Measurements from ENCODE around the gene HPN.

Gene HPN

DNA sequence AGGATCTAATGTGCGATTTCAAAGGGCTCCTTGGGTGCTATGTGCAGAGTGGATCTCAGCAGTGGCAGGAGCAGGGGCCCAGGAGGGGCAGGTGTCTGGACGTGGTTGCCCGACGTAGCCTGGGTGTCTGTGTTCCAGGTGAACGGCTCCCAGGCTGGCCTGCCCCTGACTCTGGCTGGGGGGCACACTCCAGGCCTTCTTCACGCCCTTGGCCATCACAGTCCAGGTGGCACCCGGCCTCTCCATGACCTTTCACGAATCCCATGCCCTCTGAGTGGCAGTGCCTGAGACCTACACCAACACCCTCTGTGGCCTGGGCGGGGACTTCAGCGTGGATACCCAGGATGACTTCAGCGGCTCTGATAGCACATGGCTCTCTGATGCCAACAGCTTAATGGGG, 62.8 kb downstream of the HPN start:
- no peaks in the 10 kb centered on the region for H4K20me1 ChIP-seq (ENCODE audit: insufficient read depth, low read length)
- H3K4me3 ChIP-seq (ENCODE audit: low read depth, low read length, poor library complexity, severe bottlenecking), result no peak overlapping the region
- no peaks in the 10 kb centered on the region for H3K36me3 ChIP-seq (ENCODE audit: insufficient read depth, low read length)
- no peak overlapping the region for H3K4me2 ChIP-seq (ENCODE audit: low read length)
- H3K9ac ChIP-seq (ENCODE audit: low read length), result no peak overlapping the region
- no peaks in the 10 kb centered on the region for H3K4me1 ChIP-seq (ENCODE audit: insufficient read depth, low read length, severe bottlenecking)
- H3F3A ChIP-seq (ENCODE audit: insufficient read depth, low read length), result no peaks in the 10 kb centered on the region
- no peak overlapping the region for H2AFZ ChIP-seq (ENCODE audit: low read length)
- TF ChIP-seq, protein P1, sequence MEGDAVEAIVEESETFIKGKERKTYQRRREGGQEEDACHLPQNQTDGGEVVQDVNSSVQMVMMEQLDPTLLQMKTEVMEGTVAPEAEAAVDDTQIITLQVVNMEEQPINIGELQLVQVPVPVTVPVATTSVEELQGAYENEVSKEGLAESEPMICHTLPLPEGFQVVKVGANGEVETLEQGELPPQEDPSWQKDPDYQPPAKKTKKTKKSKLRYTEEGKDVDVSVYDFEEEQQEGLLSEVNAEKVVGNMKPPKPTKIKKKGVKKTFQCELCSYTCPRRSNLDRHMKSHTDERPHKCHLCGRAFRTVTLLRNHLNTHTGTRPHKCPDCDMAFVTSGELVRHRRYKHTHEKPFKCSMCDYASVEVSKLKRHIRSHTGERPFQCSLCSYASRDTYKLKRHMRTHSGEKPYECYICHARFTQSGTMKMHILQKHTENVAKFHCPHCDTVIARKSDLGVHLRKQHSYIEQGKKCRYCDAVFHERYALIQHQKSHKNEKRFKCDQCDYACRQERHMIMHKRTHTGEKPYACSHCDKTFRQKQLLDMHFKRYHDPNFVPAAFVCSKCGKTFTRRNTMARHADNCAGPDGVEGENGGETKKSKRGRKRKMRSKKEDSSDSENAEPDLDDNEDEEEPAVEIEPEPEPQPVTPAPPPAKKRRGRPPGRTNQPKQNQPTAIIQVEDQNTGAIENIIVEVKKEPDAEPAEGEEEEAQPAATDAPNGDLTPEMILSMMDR (IDR thresholded peaks at IDR 0.05; ENCODE audit: low read length), result no peak
- no peak for TF ChIP-seq EZH2 (IDR thresholded peaks at IDR 0.05; ENCODE audit: borderline replicate concordance, low read length)
- no peaks in the 10 kb centered on the region for H3K27me3 ChIP-seq (ENCODE audit: insufficient read depth, low read length)
- H3K79me2 ChIP-seq (ENCODE audit: insufficient read depth, low read length), result no peaks in the 10 kb centered on the region
- H3K9me2 ChIP-seq (ENCODE audit: low read depth, low read length), result no peaks in the 10 kb centered on the region
- no peak overlapping the region for H3K27ac ChIP-seq (ENCODE audit: low read depth, low read length, poor library complexity, severe bottlenecking)
- no peaks in the 10 kb centered on the region for H3K9me3 ChIP-seq (ENCODE audit: low read length)

DNA sequence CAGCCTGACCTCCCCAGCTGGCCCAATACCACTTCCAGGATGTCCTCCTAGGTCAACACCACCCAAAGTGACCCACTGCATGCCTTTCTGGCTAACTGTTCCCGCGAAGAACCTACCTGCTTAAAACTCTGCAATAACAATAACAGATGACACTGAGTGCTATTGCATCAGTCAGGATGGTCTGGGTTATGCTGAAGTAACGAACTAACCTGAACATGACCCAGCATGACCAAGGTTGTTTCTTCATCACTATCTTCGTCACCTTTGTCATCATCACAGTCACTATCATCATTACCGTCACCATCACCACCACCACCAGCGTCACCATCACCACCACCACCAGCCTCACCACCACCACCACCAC, 63.5 kb downstream of the HPN start:
- Histone ChIP-seq H2AFZ (ENCODE audit: low read length) (no peak overlapping the region), H3K4me3 (ENCODE audit: low read depth, low read length, poor library complexity, severe bottlenecking) (no peak overlapping the region), H3K9me3 (ENCODE audit: low read length) (no peaks in the 10 kb centered on the region), H3F3A (ENCODE audit: insufficient read depth, low read length) (no peaks in the 10 kb centered on the region), H4K20me1 (ENCODE audit: insufficient read depth, low read length) (no peaks in the 10 kb centered on the region), H3K27ac (ENCODE audit: low read depth, low read length, poor library complexity, severe bottlenecking) (no peak overlapping the region), H3K27me3 (ENCODE audit: insufficient read depth, low read length) (no peaks in the 10 kb centered on the region), H3K36me3 (ENCODE audit: insufficient read depth, low read length) (no peaks in the 10 kb centered on the region), H3K79me2 (ENCODE audit: insufficient read depth, low read length) (no peaks in the 10 kb centered on the region), H3K4me1 (ENCODE audit: insufficient read depth, low read length, severe bottlenecking) (no peaks in the 10 kb centered on the region), H3K9me2 (ENCODE audit: low read depth, low read length) (no peaks in the 10 kb centered on the region), H3K9ac (ENCODE audit: low read length) (no peak overlapping the region), H3K4me2 (ENCODE audit: low read length) (no peak overlapping the region)
- TF ChIP-seq, protein P1 (IDR thresholded peaks at IDR 0.05; ENCODE audit: low read length), result no peak
- no peak for TF ChIP-seq EZH2 (IDR thresholded peaks at IDR 0.05; ENCODE audit: borderline replicate concordance, low read length)

DNA sequence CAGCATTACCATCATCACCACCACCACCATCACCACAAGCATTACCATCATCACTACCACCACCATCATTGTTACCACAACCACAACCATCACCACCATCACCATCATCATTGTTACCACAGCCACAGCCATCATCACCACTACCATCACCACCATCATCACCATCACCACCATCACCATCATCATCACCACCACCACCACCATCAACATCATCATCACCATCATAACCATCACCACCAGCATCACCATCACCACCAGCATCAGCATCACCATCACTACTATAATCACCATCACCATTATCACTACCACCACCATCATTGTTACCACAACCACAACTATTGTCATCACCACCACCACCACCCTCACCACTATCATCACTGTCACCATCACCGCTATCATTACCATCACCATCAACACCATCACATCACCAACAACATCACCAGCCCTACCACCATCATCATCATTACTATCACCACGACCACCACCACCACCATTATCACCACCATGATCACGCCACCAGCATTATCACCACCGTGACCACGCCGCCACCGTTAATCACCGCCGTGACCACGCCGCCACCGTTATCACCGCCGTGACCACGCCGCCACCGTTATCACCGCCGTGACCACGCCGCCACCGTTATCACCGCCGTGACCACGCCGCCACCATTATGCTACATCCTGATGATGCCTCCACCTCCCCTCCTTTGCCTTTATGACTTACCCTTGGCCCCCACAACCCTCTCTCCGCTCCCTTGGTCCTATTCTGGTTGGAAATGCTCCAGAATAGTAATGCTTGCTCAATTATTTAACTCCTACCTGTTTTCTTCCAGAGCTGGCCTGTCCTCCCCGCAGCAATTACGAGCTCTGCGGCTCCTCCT, 64.1 kb downstream of the HPN start:
- H3K79me2 ChIP-seq (ENCODE audit: insufficient read depth, low read length), result no peaks in the 10 kb centered on the region
- H3K4me2 ChIP-seq (ENCODE audit: low read length), result no peak overlapping the region
- TF ChIP-seq EZH2 (IDR thresholded peaks at IDR 0.05; ENCODE audit: borderline replicate concordance, low read length), result no peak
- TF ChIP-seq, protein P1 (IDR thresholded peaks at IDR 0.05; ENCODE audit: low read length), result no peak
- no peak overlapping the region for H3K9ac ChIP-seq (ENCODE audit: low read length)
- no peak overlapping the region for H2AFZ ChIP-seq (ENCODE audit: low read length)
- no peaks in the 10 kb centered on the region for H3K27me3 ChIP-seq (ENCODE audit: insufficient read depth, low read length)
- no peaks in the 10 kb centered on the region for H4K20me1 ChIP-seq (ENCODE audit: insufficient read depth, low read length)
- no peaks in the 10 kb centered on the region for H3K36me3 ChIP-seq (ENCODE audit: insufficient read depth, low read length)
- H3K4me1 ChIP-seq (ENCODE audit: insufficient read depth, low read length, severe bottlenecking), result no peaks in the 10 kb centered on the region
- no peaks in the 10 kb centered on the region for H3K9me3 ChIP-seq (ENCODE audit: low read length)
- no peaks in the 10 kb centered on the region for H3F3A ChIP-seq (ENCODE audit: insufficient read depth, low read length)
- no peaks in the 10 kb centered on the region for H3K9me2 ChIP-seq (ENCODE audit: low read depth, low read length)
- H3K4me3 ChIP-seq (ENCODE audit: low read depth, low read length, poor library complexity, severe bottlenecking), result no peak overlapping the region
- no peak overlapping the region for H3K27ac ChIP-seq (ENCODE audit: low read depth, low read length, poor library complexity, severe bottlenecking)
